Measurements from ENCODE around the gene SS18L1.

DNA sequence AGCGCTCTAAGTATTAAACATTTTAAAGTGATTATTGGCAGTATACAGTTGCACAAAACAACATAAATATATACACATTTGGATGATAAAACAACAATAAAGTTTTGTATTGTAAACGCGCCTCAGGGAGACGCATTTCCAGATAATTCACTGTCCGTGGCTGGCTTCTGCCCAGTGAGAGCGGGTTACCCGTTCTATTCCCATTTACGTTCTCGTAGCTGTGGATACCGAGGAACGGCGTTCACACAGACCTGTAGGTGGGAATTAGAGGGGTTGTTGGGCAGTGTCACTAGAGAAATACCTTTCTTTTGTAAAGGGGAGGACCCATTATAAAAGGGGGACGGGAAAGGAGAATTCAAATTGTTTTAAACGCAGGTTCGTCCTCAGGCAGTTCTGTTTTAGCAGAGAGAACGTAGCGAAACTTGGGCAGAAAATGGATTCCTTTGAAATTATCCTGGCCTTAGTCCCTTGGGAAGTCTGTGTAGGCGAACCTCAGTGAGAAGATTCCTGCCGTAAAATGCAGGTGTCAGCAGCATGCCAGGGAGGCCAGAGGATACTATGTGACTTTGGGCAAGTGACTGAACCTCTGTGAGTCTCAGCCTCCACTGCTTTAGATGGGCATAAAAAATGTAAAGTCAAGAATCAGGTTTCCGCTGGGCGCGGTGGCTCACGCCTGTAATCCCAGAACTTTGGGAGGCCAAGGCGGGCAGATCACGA lies 40.0 kb downstream of the SS18L1 start:
- no peak for TF ChIP-seq POLR2A (IDR thresholded peaks at IDR 0.05)
- TF ChIP-seq, protein P1, sequence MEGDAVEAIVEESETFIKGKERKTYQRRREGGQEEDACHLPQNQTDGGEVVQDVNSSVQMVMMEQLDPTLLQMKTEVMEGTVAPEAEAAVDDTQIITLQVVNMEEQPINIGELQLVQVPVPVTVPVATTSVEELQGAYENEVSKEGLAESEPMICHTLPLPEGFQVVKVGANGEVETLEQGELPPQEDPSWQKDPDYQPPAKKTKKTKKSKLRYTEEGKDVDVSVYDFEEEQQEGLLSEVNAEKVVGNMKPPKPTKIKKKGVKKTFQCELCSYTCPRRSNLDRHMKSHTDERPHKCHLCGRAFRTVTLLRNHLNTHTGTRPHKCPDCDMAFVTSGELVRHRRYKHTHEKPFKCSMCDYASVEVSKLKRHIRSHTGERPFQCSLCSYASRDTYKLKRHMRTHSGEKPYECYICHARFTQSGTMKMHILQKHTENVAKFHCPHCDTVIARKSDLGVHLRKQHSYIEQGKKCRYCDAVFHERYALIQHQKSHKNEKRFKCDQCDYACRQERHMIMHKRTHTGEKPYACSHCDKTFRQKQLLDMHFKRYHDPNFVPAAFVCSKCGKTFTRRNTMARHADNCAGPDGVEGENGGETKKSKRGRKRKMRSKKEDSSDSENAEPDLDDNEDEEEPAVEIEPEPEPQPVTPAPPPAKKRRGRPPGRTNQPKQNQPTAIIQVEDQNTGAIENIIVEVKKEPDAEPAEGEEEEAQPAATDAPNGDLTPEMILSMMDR (IDR thresholded peaks at IDR 0.05) = no peak

Measured in right lobe of liver (tissue), 4 donors.